Measurements from ENCODE around the gene ERN2. TPM values are rescaled to one million over a fixed set of nuclear protein-coding genes. Genes with fewer than 3 reads are reported as not detected.

ERN2 gene
- total RNA-seq, 4 donors from 2014 or later, result not detected

DNA sequence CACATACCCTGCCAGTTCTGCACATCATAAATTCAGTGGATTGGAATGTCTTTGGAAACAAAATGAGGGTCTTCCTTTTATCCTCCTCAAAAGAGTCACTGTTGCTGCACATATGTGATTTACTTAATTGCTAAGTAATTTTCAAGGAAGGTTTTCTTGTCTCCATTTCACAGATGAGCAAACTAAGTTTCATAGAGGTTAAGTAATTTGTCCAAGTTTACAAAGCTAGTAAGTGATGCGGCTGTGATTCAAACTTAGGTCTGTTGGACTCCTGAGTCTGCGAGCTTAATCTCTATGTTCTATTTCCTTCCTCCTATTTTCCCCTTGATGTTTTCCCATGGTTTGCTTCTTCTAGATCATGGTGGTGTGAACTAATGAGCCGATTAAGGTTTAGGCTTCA lies 13.7 kb upstream of the ERN2 start:
- TF ChIP-seq, protein P1, sequence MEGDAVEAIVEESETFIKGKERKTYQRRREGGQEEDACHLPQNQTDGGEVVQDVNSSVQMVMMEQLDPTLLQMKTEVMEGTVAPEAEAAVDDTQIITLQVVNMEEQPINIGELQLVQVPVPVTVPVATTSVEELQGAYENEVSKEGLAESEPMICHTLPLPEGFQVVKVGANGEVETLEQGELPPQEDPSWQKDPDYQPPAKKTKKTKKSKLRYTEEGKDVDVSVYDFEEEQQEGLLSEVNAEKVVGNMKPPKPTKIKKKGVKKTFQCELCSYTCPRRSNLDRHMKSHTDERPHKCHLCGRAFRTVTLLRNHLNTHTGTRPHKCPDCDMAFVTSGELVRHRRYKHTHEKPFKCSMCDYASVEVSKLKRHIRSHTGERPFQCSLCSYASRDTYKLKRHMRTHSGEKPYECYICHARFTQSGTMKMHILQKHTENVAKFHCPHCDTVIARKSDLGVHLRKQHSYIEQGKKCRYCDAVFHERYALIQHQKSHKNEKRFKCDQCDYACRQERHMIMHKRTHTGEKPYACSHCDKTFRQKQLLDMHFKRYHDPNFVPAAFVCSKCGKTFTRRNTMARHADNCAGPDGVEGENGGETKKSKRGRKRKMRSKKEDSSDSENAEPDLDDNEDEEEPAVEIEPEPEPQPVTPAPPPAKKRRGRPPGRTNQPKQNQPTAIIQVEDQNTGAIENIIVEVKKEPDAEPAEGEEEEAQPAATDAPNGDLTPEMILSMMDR (IDR thresholded peaks at IDR 0.05; ENCODE audit: low read depth), result no peak

DNA sequence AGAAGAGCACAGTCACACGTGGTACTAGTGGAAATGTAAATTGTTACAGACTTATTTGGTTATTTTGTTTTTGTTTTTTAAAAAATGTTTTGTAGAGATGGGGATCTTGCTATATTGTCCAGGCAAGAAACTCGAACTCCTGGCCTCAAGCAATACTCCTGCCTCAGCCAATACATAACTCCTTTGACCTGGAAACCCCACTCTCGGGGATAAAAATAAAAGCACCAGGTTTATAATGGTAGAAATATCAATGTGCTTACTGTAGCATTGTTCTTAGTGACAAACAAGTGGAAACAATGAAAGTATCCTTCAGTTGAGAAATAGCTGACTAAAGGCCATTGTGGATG lies 11.7 kb upstream of the ERN2 start:
- TF ChIP-seq, protein P1 (IDR thresholded peaks at IDR 0.05; ENCODE audit: low read depth), result no peak

DNA sequence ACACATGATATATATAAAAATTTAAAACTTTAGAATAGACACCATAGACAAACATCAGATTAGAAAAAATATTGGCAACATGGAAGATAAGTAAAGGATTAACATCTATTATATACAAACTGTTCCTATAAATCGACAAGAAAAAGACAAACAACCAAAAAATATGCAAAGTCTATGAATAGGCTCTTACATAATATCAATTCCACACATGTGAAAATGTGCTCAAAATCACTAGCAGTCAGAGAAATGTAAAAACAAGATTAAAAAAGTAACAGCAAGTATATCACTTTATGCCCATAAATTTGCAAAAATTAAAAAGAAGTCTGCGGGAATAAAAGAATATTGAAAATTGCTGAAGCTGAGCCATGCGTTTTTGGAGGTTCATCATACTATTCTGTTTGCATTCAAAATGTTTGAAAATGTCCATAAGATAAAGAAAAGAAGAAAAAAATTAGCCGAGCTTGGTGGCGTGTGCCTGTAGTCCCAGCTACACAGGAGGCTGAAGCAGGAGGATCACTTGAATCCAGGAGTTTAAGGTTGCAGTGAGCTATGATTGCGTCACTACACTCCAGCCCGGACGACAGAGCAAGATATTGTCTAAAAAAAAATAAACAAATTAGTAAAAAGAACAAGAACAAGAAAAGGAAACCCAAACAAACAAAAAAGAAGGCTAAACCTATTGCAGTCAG lies 11.2 kb upstream of the ERN2 start:
- TF ChIP-seq, protein P1 (IDR thresholded peaks at IDR 0.05; ENCODE audit: low read depth), result no peak

DNA sequence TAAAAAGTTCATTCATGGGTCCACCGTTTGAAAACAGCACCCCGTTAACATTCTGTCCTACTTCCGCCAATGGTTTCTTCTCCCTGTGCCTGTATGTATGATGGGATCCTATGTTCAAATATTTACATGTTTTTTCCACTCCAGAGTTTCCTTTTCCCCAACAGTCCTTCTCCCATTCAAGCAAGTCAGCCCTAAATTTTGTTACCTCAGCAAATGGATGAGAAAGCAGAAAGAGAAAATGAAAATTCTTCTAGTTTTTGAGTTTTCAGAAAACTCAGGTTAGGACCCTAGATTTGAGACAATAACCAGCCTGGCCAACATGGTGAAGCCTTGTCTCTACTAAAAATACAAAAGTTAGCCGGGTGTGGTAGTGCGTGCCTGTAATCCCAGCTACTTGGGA lies 3.5 kb upstream of the ERN2 start:
- TF ChIP-seq, protein P1 (IDR thresholded peaks at IDR 0.05; ENCODE audit: low read depth), result no peak

DNA sequence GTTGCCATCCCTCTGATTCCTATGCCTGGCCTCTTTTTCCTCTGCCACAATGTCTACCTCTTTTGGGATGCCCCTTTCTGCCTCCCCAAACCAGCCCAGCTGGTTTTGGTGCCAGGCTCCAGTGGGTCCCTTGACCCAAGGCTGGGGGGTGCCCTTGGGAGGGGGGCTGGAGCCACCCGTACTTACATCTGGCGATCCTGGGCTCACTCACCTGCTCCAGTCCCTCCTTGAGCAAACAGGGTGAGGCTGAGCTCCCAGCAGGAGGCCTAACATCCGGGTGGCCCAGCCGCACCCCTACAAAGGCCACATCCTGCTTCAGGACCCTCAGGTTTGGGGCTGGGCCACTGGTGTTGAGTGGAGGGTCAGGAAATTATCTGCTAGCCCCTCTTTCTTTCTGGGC lies 1.2 kb downstream of the ERN2 start:
- TF ChIP-seq, protein P1 (IDR thresholded peaks at IDR 0.05; ENCODE audit: low read depth), result no peak

DNA sequence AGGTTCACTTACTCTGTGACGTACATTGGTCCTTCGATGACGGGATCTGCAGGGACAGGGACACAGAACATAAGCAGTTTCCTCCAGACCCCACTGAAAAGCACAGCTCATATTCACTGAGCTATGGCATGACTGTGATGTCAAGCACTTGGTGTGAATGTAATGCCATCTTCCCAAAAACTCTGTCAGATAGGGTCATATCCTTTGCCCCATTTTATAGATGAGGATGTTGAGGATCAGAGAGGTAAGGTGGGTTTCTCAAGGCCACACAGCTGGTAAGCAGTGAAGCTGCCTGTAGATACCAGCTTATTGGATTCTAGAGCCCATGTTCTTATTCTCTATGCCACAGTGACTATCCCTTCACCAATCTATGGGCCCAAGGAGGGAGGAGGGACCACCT lies 2.5 kb downstream of the ERN2 start:
- TF ChIP-seq, protein P1 (IDR thresholded peaks at IDR 0.05; ENCODE audit: low read depth), result no peak

DNA sequence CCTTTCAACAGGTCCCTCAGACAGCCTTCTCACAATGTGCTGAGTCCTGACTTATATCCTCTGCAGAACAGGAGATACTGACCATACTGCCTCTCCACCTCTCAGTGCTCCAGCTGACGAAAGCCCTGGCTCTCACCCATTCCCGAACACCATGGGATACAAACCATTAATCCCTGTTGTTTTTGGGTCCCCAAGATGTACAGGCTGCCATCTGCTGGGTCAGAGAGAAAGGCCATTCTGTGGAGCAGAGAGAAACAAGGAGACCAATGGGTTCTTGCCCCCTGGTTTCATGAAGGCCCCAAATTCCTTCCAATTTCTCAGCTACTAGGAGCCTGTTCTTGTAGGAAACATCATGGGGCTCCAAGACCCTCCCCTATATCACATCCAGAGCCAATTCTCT lies 3.0 kb downstream of the ERN2 start:
- TF ChIP-seq, protein P1 (IDR thresholded peaks at IDR 0.05; ENCODE audit: low read depth), result no peak

Data from subcutaneous adipose tissue (tissue), 4 donors.